Neural progenitor cell (in vitro differentiated cells): Measurements from ENCODE around the gene PBX1. TPM values are rescaled to one million over a fixed set of nuclear protein-coding genes. Genes with fewer than 3 reads are reported as not detected.

ENCODE experiments used
- DNase-seq: peaks from one replicate; pipeline ENCODE4 v3.0.0-alpha.2; 2016; ENCODE audit warnings: low spot score
- H2AFZ ChIP-seq: fragments of 200-600 bp; sonication (generic); replicated peaks from 2 replicates; pipeline ENCODE4 v1.6.1; 2016; ENCODE audit warnings: antibody characterized with exemption
- H3F3A ChIP-seq: fragments of 200-600 bp; sonication (generic); 2 replicates; pipeline ENCODE4 v1.6.1; 2016; ENCODE audit warnings: antibody characterized with exemption, low read depth
- H3K27ac ChIP-seq: fragments of 200-600 bp; sonication (generic); 2 replicates; pipeline ENCODE4 v1.5.1; 2016; ENCODE audit warnings: mild to moderate bottlenecking
- H3K27me3 ChIP-seq: fragments of 200-600 bp; sonication (generic); 2 replicates; pipeline ENCODE4 v1.6.1; 2016; ENCODE audit warnings: mild to moderate bottlenecking, moderate library complexity
- H3K36me3 ChIP-seq: fragments of 200-600 bp; sonication (generic); 2 replicates; pipeline ENCODE4 v1.5.1; 2016
- H3K4me1 ChIP-seq: fragments of 200-600 bp; sonication (generic); 2 replicates; pipeline ENCODE4 v1.6.1; 2016; ENCODE audit warnings: mixed run types
- H3K4me2 ChIP-seq: fragments of 200-600 bp; sonication (generic); 2 replicates; pipeline ENCODE4 v1.6.1; 2016
- H3K4me3 ChIP-seq: fragments of 200-600 bp; sonication (generic); 2 replicates; pipeline ENCODE4 v1.5.1; 2016
- H3K79me2 ChIP-seq: fragments of 200-600 bp; sonication (generic); 2 replicates; pipeline ENCODE4 v1.6.1; 2016; ENCODE audit warnings: low read depth
- H3K9ac ChIP-seq: fragments of 200-600 bp; sonication (generic); 2 replicates; pipeline ENCODE4 v1.6.1; 2016
- H3K9me3 ChIP-seq: fragments of 200-600 bp; sonication (generic); 2 replicates; pipeline ENCODE4 v1.5.1; 2016; ENCODE audit warnings: low read depth
- H4K20me1 ChIP-seq: fragments of 200-600 bp; sonication (generic); 2 replicates; pipeline ENCODE4 v1.6.1; 2016; ENCODE audit warnings: low read depth
- H3K27ac Mint-ChIP-seq: 3 replicates; pipeline ENCODE4 v1.8.0; 2021; ENCODE audit warnings: mixed read lengths
- H3K27me3 Mint-ChIP-seq: 2 replicates; pipeline ENCODE4 v1.8.0; 2022; ENCODE audit warnings: low read depth, mild to moderate bottlenecking, inconsistent platforms, moderate library complexity, mixed read lengths; ENCODE audit not compliant: insufficient read depth
- H3K36me3 Mint-ChIP-seq: 3 replicates; pipeline ENCODE4 v1.8.0; 2021; ENCODE audit warnings: mixed read lengths
- H3K4me1 Mint-ChIP-seq: 3 replicates; pipeline ENCODE4 v1.8.0; 2021; ENCODE audit warnings: mixed read lengths
- H3K4me3 Mint-ChIP-seq: 3 replicates; pipeline ENCODE4 v1.8.0; 2021; ENCODE audit warnings: mild to moderate bottlenecking, moderate library complexity, mixed read lengths
- H3K9me3 Mint-ChIP-seq: 3 replicates; pipeline ENCODE4 v1.8.0; 2020; ENCODE audit warnings: mixed read lengths
- EZH2 ChIP-seq: fragments of 200-600 bp; sonication (generic); IDR thresholded peaks from 2 replicates; pipeline ENCODE4 v1.6.1; 2017; ENCODE audit warnings: antibody characterized with exemption, mild to moderate bottlenecking, moderate library complexity
- EZH2phosphoT487 ChIP-seq: fragments of 200-600 bp; sonication (generic); IDR thresholded peaks from 2 replicates; pipeline ENCODE4 v1.6.1; 2017; ENCODE audit warnings: antibody characterized with exemption
- total RNA-seq: library from RNA; depleted of rRNA; stranded (reverse); fragments of >200 nt; gene quantifications from 2 replicates; pipeline ENCODE4 v1.2.3, GENCODE V29; 2015; ENCODE audit warnings: low replicate concordance
- TF ChIP-seq, protein P1 (sequence below): fragments of 200-600 bp; sonication (generic); IDR thresholded peaks from 2 replicates; pipeline ENCODE4 v1.5.1; 2017; ENCODE audit warnings: antibody characterized with exemption, mild to moderate bottlenecking

The PBX1 gene
- total RNA-seq, 1 donor from 2014 or later, result 91.1 TPM

DNA sequence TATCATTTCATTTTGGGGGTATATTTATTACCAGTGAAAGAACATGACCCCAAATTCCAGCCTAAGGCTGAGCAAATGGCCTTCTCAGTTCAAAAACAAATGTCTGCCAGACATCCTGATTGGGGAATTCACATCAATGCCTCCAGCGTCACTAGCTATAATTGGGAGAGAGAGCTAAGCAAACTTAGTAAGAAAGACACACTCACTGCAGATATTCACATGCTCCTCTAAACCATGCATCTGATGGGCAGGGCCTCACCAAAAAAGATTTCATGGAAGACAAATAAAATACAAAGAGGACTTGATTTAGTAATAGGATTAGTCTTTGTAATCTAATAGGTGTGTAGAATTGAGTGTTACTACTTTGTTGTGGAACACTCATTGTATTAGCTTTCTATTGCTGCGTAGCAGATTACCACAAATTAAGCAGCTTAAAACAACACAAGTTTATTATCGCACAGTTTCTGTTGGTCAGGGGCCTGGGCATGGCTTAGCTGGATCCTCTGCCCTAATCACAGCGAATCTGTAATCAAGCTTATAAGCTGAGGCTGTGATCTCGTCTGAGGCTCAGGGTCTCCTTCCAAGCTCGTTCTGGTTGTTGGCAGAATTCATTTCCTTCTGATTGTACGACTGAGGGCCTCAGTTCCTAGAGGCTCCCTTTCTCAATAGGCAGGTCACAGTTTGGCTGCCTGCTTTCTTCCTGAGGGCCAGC lies 243.0 kb downstream of the PBX1 start:
- Histone ChIP-seq H3K9ac (no peak overlapping the region), H2AFZ (no peak overlapping the region), H3K27me3 (no peaks in the 10 kb centered on the region), H3K9me3 (no peaks in the 10 kb centered on the region), H3K27ac (no peak overlapping the region), H3K4me2 (peak overlapping the region; percentile 20), H3K4me1 (peaks cover 13% of the 10 kb centered on the region), H3K4me3 (no peak overlapping the region), H3K36me3 (no peaks in the 10 kb centered on the region), H3F3A (peaks cover 19% of the 10 kb centered on the region), H4K20me1 (peaks cover 64% of the 10 kb centered on the region), H3K79me2 (no peaks in the 10 kb centered on the region)
- peaks cover 17% of the 10 kb centered on the region for H3K4me1 Mint-ChIP-seq
- TF ChIP-seq, protein P1, sequence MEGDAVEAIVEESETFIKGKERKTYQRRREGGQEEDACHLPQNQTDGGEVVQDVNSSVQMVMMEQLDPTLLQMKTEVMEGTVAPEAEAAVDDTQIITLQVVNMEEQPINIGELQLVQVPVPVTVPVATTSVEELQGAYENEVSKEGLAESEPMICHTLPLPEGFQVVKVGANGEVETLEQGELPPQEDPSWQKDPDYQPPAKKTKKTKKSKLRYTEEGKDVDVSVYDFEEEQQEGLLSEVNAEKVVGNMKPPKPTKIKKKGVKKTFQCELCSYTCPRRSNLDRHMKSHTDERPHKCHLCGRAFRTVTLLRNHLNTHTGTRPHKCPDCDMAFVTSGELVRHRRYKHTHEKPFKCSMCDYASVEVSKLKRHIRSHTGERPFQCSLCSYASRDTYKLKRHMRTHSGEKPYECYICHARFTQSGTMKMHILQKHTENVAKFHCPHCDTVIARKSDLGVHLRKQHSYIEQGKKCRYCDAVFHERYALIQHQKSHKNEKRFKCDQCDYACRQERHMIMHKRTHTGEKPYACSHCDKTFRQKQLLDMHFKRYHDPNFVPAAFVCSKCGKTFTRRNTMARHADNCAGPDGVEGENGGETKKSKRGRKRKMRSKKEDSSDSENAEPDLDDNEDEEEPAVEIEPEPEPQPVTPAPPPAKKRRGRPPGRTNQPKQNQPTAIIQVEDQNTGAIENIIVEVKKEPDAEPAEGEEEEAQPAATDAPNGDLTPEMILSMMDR, result no peak
- TF ChIP-seq EZH2phosphoT487 (peak; percentile 97), EZH2 (no peak)
- no peak overlapping the region for H3K27ac Mint-ChIP-seq
- peaks cover 6% of the 10 kb centered on the region for H3K27me3 Mint-ChIP-seq
- no peaks in the 10 kb centered on the region for H3K9me3 Mint-ChIP-seq
- peak; percentile 56 for DNase-seq
- H3K36me3 Mint-ChIP-seq, result peaks cover 36% of the 10 kb centered on the region
- no peak overlapping the region for H3K4me3 Mint-ChIP-seq

DNA sequence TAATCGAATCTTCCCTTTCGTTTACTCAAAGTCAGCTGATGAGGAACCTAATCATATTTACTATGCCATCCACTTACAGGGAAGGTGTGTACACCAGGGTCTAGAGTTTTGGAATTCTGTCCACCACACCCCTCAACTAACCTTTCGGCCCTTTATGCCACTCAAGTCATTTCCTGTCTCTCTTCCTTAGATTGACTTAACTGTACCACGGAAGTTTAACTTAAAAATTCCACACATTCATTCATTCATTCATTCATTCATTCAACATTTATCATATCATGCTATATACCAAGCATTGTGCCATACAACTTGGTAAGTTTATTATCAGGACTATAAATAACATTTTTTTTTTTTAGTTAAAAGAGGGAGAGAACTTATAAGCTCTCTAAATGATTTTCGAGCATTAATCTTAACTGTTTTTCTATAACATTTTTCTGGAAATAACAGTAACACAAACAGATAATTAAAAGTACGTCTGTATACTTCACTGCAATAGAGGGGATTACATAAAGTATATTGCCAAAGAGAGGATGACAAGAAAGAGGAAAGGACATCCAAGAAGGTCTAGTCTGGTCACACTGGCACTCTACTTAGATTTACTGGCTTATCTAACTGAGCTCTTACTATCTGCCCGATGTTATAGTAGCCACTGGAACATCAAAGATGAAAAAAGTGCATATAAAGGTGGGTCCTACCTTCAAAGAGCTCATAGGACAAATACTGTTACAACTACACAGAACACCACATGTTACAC lies 243.7 kb downstream of the PBX1 start:
- H3K27me3 ChIP-seq, result no peaks in the 10 kb centered on the region
- Mint-ChIP-seq H3K9me3 (no peaks in the 10 kb centered on the region), H3K36me3 (peaks cover 42% of the 10 kb centered on the region), H3K27ac (no peak overlapping the region), H3K4me3 (no peak overlapping the region), H3K27me3 (peaks cover 2% of the 10 kb centered on the region), H3K4me1 (peaks cover 17% of the 10 kb centered on the region)
- H3K4me3 ChIP-seq, result no peak overlapping the region
- H3K36me3 ChIP-seq, result no peaks in the 10 kb centered on the region
- peaks cover 19% of the 10 kb centered on the region for H3F3A ChIP-seq
- H3K27ac ChIP-seq, result no peak overlapping the region
- DNase-seq, result no peak
- H3K4me1 ChIP-seq, result peaks cover 13% of the 10 kb centered on the region
- TF ChIP-seq EZH2, result no peak
- TF ChIP-seq, protein P1, result no peak
- TF ChIP-seq EZH2phosphoT487, result no peak
- no peaks in the 10 kb centered on the region for H3K9me3 ChIP-seq
- no peak overlapping the region for H2AFZ ChIP-seq
- H3K4me2 ChIP-seq, result peak overlapping the region; percentile 20
- H3K79me2 ChIP-seq, result no peaks in the 10 kb centered on the region
- peaks cover 57% of the 10 kb centered on the region for H4K20me1 ChIP-seq
- H3K9ac ChIP-seq, result no peak overlapping the region

GRCh38 chr1:164803366-164803765 lies 244.4 kb downstream of the PBX1 start:
- H3K9me3 Mint-ChIP-seq, result no peaks in the 10 kb centered on the region
- TF ChIP-seq EZH2phosphoT487 (no peak), EZH2 (no peak)
- TF ChIP-seq, protein P1, result no peak
- Histone ChIP-seq H2AFZ (no peak overlapping the region), H3K4me2 (no peak overlapping the region), H4K20me1 (peaks cover 54% of the 10 kb centered on the region), H3K27ac (no peak overlapping the region), H3K36me3 (no peaks in the 10 kb centered on the region), H3K4me1 (peaks cover 13% of the 10 kb centered on the region), H3K79me2 (no peaks in the 10 kb centered on the region), H3K9me3 (no peaks in the 10 kb centered on the region), H3F3A (peaks cover 19% of the 10 kb centered on the region), H3K4me3 (no peak overlapping the region), H3K9ac (no peak overlapping the region), H3K27me3 (no peaks in the 10 kb centered on the region)
- no peak overlapping the region for H3K27ac Mint-ChIP-seq
- no peak for DNase-seq
- H3K27me3 Mint-ChIP-seq, result peaks cover 2% of the 10 kb centered on the region
- H3K36me3 Mint-ChIP-seq, result peaks cover 47% of the 10 kb centered on the region
- peaks cover 17% of the 10 kb centered on the region for H3K4me1 Mint-ChIP-seq
- H3K4me3 Mint-ChIP-seq, result no peak overlapping the region
